HG02763 (cell line): Measurements from ENCODE around the gene PAEP.

Source experiments
- ATAC-seq: cut with Tn5 transposase; IDR thresholded peaks from one replicate; pipeline ENCODE4 v1.9.1; 2021; ENCODE audit warnings: mild to moderate bottlenecking, moderate library complexity; ENCODE audit not compliant: unreplicated experiment

Gene PAEP

DNA sequence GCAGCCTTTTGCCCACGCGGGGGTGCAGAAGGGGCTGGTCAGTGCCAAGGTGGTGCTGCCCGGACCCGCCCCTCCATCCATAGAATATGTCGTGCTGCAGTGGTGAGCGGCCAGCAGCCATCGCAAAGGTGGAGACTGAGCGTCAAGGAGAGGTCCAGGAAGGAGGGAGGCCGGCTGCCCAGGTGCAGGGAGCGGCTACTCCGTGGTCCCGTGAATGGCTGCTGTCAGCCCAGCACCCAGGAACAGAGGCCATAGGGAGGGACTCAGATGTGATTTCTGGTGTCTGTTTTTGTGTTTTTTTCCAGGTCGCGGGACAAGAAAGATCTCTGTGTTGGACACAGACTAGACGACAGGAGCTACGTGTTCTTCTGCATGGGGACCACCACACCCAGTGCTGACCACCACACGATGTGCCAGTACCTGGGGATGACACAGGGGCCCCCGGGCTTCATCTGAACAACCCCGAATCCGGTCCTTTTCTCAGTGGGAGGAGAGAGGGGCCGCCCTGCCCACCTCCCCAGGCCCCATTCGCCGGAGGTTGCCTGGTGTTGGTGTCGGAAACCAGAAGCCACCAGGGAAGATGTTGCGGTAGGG is 29.0 kb downstream of the PAEP start:
- no peak for ATAC-seq

DNA sequence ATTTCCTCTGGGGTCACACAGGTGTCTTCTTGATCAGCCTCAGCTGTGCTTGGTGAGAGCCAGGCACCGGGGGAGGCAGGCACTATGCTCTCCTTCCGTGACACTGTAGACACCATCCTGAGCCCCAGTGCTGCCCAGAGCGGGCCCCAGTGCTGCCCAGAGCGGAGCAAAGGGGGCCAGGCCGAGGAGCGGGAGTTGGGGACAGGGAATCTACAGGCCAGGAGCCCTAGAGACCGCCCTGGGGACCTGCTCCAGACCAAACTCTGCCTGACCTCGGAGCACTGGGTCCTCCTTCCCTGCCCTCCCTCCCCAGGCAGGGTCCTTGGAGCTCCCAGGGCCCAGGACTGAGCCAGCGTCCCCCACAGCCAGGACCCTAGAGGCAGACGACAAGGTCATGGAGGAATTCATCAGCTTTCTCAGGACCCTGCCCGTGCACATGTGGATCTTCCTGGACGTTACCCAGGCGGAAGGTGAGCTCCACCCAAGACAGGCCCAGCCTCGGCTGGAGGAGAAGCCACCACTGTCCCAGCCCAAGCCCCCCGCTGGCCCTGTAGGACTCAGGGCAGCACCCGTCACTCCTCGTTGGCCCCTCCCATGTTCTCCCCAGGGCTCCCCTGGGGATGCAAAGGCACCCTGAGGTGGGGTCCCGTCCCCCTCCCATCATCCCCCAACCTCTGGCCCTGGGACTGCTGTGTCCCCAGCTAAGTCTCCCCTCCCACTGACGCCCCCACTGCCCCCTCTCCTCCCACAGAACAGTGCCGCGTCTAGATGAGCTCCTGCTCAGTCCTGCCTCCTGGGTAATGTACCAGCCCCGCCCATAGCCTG is 30.2 kb downstream of the PAEP start:
- no peak for ATAC-seq

- ATAC-seq, result no peak
These were observed 30.7 kb downstream of the PAEP start for GRCh38 chr9:135592331-135592590.

DNA sequence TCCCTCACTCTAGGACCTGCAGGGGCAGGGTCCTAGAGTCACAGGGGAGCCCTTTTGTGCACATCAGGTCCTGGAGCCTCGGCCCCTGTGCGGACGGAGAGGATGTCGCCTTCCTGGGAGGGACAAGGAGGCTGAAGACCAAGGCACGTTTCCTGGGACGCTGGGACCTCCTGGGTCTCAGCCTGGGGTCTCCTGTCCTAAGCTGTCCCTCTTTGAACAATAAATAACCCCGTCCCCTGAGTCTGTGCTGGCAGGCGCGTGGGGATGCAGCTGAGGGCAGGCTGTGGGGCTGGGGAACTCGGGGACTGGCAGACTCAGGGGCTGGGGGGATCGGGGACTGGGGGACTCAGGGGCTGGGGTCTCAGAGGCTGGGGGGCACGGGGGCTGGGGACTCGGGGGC is 31.1 kb downstream of the PAEP start:
- ATAC-seq, result no peak

GRCh38 chr9:135596211-135596610 is 34.7 kb downstream of the PAEP start:
- ATAC-seq, result no peak

GRCh38 chr9:135600296-135600817 is 38.8 kb downstream of the PAEP start:
- no peak for ATAC-seq

- ATAC-seq, result no peak
These were observed 40.4 kb downstream of the PAEP start for GRCh38 chr9:135601988-135602387.

DNA sequence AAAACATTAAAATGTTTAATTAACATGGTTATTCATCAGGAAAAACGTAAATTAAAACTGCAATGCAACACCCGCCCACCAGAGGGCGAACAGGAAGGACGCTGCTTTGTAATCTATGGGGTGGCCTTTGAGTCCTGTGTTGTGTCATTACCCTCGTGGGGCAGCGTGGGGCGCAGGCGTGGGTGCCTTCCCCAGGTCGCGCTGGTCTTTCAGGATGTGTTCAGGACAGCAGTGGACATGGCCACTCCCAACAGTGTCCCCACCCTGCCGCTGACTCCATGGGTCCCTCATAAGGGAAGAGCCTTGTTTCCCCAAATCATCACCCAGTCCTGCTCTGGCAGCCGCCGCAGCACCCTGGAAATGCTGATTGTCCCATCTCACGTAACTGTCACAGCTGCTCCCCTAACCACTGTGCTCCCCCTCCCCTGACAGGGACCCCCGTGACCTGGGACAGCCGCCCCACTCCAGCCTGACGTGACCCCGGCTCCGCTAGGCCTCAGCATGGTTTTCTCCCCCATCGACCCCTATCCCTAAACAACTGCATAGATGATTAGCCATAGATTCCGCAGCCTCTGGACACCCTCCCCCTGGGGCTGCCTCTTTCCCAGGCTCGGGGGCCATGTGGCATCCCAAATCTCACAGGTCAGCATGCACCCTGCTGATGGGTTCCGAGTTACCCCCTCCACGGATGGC is 41.4 kb downstream of the PAEP start:
- ATAC-seq, result no peak

DNA sequence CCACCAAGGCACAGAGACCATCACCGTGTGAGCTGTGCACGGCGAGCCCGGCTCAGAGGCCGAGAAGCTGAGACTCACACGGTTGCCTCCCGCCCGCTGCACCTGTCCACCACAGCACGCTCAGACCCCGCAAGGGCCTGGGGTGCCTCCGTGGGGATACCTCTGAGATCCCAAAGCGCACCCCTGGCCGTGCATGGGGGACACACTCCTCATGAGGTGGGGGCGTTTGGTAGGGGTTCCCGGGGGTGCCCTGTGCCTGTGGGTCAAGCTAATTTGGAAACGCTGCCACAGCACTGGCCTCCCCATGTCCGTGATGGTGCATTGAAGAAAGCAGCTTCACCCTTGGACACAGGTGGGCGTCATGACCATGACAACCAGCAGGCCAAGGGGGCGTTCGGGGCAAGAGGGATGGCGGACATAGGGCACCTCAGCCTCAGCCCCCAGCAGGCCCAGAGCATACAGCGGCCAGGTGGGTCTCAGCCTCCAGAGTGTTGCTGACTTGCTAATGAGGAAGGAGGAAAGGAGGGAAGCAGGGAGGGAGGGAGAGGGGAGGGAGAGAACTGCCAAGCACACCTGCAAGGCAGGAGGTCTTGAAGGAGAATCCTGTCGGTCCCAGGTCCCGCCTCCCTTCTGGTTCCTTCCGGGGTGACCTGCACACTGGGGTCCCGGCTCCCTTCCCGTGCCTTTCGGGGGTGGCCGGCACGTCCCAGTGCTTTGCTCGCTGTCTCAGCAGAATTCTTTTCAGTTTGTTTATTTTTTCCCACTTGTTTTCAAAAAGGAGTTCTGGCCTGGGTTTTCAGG is 43.1 kb downstream of the PAEP start:
- ATAC-seq, result no peak

DNA sequence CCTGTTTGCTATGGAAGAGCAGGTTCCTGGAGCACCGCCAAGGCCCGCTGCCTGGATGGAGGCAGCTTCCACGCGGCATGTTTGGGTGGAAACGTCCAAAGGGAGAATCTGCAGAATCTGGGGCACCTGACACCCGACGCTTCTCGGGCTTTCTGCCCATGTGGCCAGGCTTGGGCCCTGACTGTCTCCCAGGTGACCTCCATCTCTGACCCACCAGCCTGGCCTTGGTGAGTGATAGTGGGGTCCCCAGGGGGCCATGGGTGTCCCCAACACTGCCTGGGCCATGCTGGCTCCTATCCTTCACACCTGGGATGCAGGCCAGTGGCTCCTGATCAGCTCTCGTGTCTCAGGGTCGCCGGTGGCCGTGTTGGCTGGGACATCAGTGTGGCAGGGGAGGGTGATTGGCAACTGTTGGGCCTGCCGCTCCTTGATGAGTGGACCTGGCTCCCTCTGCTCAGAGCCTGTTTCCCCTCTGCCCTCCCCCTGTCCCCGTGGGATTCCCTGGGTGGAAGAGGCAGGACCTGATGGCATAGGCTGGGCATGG is 43.8 kb downstream of the PAEP start:
- no peak for ATAC-seq

DNA sequence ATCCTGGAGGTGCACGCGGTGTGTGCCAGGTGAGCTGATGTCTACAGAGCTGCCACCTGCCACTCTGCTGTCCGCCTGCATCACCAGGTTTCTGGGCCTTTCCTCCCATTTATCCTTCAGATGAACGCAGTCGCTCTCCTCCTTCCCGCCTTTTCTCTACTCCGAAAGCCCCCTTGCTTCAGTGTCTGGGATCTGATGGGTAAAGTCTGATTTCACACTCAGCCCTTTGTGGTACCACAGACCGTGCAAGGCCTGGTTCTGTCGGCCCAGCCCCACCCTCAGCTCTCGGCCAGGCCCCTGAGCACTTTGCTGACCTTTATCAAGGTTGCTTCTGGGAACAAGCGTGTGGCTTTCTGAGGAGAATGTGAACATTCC is 45.3 kb downstream of the PAEP start:
- no peak for ATAC-seq

DNA sequence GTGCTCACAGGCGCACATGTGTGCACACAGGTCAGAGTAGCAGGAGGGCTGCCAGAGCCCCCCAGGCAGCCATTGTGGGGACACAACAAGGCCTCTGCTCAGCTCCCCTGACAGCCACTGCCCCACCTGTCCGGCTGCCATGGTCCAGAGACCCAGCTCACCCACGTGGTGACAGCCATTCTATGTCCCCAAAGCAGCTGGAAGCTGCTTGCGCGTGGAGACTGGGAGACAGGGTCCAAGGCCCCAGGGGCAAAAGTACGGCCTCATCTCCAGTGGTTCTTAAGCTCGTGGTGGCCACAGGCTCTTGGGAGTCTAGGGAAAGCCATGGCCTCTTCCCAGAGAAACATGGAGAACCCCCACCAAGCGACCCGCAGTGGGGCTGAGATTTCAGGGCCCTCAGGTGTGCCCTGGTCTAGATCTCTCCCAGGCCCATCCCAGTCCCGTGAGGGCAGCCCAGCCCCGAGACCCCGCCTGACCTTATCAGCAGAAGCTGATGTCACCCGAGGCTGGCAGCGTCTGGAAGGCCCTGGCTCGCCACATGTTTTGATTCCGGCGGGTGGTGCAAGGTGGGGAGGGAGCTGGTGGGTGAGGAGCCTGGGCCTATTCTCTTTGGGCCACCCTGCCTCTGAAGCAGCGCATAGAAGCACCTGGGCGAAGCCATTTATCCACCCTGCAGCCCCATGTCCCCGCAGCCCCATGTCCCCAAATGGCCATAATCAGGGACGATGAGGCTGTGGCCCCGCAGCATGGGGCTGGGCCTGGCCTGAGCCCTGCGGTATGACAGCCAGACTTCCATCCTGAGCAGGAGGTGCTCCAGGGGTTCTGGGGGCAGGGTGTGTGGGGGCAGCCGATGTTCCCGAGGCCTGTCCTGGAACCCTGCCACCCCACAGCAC is 46.1 kb downstream of the PAEP start:
- no peak for ATAC-seq

GRCh38 chr9:135608294-135608998 is 46.9 kb downstream of the PAEP start:
- ATAC-seq, result no peak

GRCh38 chr9:135608999-135609317 is 47.4 kb downstream of the PAEP start:
- ATAC-seq, result no peak

DNA sequence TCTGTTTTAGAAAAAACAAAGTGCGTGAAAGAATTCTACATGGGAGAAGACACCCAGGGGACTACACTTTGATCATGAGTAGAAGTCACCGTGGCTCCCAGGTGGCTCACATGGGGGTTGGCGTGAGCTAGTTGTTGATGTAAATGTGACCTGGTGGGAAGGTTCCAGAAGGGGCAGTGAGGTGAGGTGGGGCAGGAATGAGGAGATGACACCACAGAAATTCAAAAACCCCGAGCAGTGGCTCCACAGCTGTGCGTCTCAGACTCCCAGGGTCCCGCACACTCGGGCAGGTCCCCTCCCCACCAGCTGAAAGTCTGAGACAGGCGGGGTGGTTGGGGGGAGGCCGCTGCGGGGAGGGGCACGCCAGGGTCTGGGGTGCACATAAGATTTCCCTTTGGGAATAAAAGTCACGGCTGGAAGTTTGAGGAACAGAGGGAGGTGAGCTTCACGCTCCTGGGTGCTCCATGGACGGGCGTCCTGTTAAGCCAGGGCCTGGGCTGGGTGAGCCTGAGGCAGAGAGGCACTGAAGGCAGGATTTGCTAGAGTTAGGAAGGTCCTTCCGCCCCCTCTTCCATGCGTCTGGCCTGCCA is 47.9 kb downstream of the PAEP start:
- no peak for ATAC-seq

GRCh38 chr9:135610290-135611141 is 49.0 kb downstream of the PAEP start:
- ATAC-seq, result no peak

DNA sequence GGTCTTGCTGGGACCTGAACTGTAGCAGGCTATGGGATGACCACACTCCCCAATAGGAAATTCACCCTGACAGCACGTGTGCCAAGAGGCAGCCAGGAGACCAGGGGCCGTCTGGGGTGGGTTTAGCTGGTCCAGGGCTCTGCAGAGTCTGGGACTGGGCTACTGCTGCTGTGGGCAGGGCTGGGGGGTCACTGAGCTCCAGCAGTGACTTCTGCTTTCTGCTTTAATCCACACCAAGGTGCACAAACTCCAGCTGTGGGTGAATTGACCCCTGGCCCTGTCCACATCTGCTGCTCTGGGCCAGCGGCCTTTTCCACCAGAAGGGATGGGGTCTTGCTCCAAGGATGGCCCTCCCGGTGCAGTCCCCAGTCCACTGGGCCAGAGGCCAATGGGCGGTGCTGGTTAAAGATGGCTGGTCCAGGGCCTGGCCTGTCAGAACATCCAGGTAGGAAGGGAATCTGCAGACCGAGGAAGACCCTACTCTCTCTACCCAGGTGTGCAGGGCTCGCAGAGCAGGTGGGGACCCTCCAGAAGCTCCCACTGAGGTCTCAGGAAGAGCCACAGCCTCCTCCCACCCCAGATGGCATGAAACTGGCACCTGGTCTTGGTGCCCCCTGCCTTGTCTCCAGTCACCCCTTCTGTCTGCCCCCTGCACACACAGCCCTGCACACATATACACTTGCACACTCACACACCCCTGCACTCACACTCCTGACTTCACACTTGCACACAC is 49.8 kb downstream of the PAEP start:
- no peak for ATAC-seq

- no peak for ATAC-seq
These were observed 50.3 kb downstream of the PAEP start for GRCh38 chr9:135611875-135612209.
